ENCODE results near the gene SLC25A40.
"Not testable (repeated sequence)": the region's sequence is repeated elsewhere in the genome, so short reads cannot be mapped to it uniquely, and the experiment has no call there.

Gene SLC25A40

DNA sequence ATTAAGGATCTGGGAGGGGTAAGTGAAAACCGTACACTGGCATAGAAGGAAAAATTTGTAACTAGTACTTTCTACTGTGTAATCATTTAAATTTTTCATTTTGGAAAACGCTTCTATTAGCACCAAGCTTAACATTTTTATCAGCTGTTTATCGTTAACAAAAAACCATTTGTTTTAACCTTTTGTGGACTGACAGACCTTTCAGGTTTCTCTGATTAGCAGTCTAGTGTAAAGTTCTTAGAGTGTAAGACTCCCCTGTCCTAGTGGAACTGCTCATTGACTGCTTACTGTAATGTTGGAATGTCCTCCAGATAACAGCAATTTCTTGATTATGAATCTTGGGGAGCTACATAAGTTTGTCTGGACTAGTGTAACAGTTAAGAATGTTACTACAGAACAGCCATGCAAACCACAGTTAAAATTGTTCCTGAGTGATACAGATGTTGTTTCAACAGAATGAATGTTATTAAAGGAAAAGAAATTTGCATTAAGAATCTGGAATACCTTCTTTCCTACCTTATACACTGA lies 2.1 kb upstream of the SLC25A40 start:
- peak overlapping the region; percentile 96; the same call in 1 of the 2 replicates for H3K9ac ChIP-seq (ENCODE audit: low read depth, low read length)
- H3K36me3 ChIP-seq (ENCODE audit: insufficient read depth, low read length): peaks cover 11% of the 10 kb centered on the region
- H3K4me1 ChIP-seq (ENCODE audit: insufficient read depth, low read length): peaks cover 14% of the 10 kb centered on the region; the same call in 1 of the 2 replicates
- H3K9me3 ChIP-seq (ENCODE audit: control insufficient read depth, insufficient read depth, low read length): no peaks in the 10 kb centered on the region

DNA sequence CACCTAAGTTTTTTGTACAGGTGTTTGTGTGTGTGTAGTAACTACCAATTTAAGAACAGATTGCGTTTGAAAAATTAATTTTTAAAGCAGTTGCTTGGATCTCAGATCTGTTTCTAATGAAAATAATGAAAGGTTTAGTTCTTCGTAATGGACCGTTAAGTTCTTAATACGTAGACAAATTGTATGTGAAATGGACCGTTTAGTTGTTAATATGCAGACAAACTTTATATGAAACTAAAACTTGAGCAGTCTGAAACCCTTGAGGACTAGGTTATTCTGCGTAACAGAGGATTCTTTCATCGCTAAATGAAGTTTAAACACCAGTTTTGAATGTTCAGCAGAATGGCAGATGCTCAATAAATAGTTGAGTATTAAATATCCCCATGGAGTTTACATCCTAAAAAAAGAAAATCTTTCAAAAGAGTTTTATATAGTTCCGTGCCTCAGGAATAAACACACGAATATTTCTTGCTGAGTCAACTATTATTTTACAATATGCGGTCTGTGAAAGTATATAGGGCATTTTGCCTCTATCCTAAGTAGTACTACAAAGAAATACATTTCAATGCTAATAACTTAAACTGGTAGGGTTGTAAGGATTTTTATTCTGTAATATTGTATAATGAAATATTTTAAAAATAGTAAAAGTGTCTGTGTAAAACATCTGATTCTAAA lies 1.3 kb upstream of the SLC25A40 start:
- H3K9ac ChIP-seq (ENCODE audit: low read depth, low read length): peak overlapping the region; percentile 96
- H3K9me3 ChIP-seq (ENCODE audit: control insufficient read depth, insufficient read depth, low read length): no peaks in the 10 kb centered on the region; the same call in 1 of the 2 replicates
- peaks cover 14% of the 10 kb centered on the region; the same call in 1 of the 2 replicates for H3K4me1 ChIP-seq (ENCODE audit: insufficient read depth, low read length)
- H3K36me3 ChIP-seq (ENCODE audit: insufficient read depth, low read length): peaks cover 11% of the 10 kb centered on the region

DNA sequence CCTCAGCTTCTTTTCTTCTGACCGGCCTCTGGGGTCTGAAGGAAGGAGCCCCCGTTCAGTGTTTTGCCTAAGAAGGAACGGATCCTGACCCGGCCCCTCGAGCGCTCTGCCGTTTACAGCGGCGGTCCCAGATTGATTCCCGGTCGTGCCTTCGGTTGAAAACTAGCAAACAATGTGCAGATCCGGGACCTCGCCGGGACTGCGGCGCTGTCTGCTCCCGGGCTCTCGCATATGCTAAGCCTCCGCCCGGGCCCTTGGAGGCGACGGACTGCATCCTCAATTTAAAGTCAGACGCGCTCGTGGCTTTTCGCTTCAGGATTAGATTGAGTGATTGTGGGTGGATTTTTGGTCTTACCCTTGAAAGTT lies 692 bp upstream of the SLC25A40 start:
- H3K9me3 ChIP-seq (ENCODE audit: control insufficient read depth, insufficient read depth, low read length): peaks cover 2% of the 10 kb centered on the region; the same call in 1 of the 2 replicates
- H3K4me1 ChIP-seq (ENCODE audit: insufficient read depth, low read length): peaks cover 14% of the 10 kb centered on the region; the same call in 1 of the 2 replicates
- H3K36me3 ChIP-seq (ENCODE audit: insufficient read depth, low read length): peaks cover 11% of the 10 kb centered on the region
- H3K9ac ChIP-seq (ENCODE audit: low read depth, low read length): peak overlapping the region; percentile 96

DNA sequence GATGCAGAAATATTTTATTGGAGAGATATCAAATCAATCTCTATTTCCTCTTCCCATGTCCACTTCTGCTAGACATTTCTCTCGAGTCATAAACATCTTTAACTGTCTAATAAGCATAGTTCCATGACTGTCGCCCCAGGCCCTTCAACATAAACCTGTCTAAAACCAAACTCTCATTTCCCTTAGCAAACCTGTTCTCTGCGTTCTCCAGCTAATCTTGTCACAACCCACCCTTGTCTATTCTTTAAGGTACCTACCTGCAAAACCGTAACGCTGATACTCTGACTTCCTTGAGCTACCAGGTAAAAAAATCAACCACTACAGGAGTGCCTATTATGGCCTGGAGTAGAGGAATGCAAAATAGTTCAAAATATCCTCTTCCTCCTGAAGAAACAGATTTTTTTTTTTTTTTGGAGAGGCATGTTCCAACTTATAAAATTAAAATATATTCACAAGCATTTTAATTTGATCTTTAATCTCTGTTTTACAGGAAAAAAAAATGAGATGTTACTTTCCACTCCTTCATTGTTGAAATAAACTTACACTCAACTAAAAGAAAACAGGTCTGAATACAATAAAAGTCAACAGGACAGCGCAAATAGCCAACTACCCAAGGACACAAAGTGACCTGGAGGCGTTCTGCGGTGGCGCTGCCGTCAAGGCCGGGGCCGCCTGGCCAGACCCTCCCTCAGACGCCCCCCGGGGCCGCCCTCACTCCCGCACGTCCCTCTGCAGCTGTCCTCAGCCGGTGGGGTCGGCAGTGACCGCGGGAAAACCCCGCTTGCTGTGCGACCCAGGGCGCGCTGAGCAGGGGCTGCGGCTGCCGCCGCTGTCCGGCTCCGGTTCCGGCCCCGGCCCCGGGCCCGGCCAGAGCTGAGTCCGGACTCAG lies 765 bp downstream of the SLC25A40 start:
- Histone ChIP-seq H3K9ac (ENCODE audit: low read depth, low read length) (peak overlapping the region; percentile 96), H3K9me3 (ENCODE audit: control insufficient read depth, insufficient read depth, low read length) (peaks cover 2% of the 10 kb centered on the region; the same call in 1 of the 2 replicates), H3K4me1 (ENCODE audit: insufficient read depth, low read length) (peaks cover 14% of the 10 kb centered on the region; the same call in 1 of the 2 replicates), H3K36me3 (ENCODE audit: insufficient read depth, low read length) (peaks cover 7% of the 10 kb centered on the region)

DNA sequence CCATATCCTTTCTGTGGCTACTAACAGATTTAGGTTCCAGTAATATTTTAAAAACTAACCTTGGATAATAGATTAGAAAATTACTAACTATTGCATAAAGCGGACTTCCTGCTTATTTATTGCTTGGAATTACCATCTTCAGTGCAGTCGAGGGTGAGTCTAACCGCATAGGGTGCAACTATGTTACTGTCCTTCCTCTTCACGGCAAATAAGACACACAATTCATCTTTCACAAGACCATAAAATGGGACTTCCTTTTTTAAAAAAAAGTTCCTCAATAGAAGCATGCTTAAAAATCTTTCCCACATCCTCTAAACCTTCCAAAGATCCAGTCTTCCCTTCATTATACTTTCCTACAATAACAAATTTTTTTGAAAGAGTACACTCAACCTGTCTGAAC lies 2.1 kb downstream of the SLC25A40 start:
- Histone ChIP-seq H3K9me3 (ENCODE audit: control insufficient read depth, insufficient read depth, low read length) (peaks cover 2% of the 10 kb centered on the region; the same call in 1 of the 2 replicates), H3K9ac (ENCODE audit: low read depth, low read length) (no peak overlapping the region), H3K36me3 (ENCODE audit: insufficient read depth, low read length) (0 out of 2 replicates have a peak, but pooled peaks cover under 1% of the 10 kb centered on the region), H3K4me1 (ENCODE audit: insufficient read depth, low read length) (peaks cover 14% of the 10 kb centered on the region; the same call in 1 of the 2 replicates)

DNA sequence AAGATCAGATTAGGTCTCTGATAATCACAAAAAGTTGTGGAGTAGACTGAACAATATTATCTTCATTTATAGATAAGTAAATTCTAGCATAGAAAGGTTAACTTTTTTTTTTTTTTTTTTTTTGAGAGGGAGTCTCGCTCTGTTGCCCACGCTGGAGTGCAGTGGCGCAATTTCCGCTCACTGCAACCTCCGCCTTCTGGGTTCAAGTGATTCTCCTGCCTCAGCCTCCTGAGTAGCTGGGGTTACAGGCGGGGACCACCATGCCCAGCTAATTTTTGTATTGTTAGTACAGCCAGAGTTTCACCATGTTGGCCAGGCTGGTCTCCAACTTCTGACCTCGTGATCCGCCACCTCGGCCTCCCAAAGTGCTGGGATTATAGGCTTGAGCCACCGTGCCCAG lies 2.8 kb downstream of the SLC25A40 start:
- peaks cover 14% of the 10 kb centered on the region; the same call in 1 of the 2 replicates for H3K4me1 ChIP-seq (ENCODE audit: insufficient read depth, low read length)
- H3K9me3 ChIP-seq (ENCODE audit: control insufficient read depth, insufficient read depth, low read length); H3K36me3 ChIP-seq (ENCODE audit: insufficient read depth, low read length); H3K9ac ChIP-seq (ENCODE audit: low read depth, low read length): not testable (repeated sequence)

DNA sequence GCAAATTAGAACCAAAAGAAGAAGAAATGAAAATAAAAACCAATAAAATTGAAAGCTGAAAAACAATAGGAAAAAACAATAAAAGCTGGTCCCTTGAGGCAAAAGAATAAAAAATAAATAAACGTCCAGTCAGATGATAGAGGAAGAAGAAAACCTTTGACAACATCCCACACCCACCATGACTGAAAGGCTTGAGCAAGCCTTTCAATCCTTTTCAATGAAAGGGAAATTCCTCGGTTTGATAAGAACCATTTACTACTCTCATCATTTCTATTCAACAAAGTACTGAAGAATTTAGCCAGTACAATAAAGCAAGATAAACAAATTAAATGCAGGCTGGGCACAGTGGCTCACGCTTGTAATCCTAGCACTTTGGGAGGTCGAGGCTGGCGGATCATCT lies 3.8 kb downstream of the SLC25A40 start:
- Histone ChIP-seq H3K9ac (ENCODE audit: low read depth, low read length) (no peak overlapping the region), H3K36me3 (ENCODE audit: insufficient read depth, low read length) (no peaks in the 10 kb centered on the region), H3K9me3 (ENCODE audit: control insufficient read depth, insufficient read depth, low read length) (peaks cover 2% of the 10 kb centered on the region; the same call in 1 of the 2 replicates), H3K4me1 (ENCODE audit: insufficient read depth, low read length) (0 out of 2 replicates have a peak, but pooled peaks cover 6% of the 10 kb centered on the region)

DNA sequence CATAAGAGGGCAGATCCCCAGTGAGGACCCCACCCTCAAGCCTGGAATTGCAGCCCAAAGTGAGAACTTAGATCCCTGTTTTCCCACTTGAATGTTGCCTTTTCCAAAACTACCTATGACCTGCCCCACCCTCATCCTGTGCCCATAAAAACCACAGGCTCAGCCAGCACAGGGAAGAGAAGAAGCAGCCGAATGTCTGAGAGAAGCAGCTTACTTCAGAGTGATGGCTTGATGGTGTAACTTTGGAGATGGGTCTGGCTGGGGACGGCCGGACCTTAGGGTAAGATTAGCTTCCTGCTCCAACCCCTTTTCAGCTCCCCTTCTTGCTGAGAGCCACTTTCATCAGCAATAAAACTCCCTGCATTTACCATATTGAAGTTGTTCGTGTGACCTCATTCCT lies 5.7 kb downstream of the SLC25A40 start:
- H3K9me3 ChIP-seq (ENCODE audit: control insufficient read depth, insufficient read depth, low read length): peaks cover 5% of the 10 kb centered on the region

DNA sequence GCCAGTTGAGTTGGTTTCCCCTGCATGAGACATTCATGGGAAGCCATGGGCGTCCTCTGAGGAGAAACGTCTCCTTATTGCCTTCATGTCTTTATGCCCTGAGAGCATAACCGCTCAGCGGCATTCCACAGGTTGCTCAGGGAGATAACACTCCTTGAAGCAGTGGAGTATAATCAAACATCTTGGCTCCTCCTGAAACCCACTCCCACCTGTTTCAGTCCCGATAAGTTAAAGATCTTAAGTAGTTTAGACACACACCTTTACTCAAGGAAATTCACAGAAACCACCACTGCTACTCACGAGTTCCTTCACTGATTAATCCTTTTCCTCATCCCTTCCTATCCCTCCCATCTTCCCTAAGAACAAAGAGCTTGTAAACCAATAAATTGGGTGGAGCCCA lies 9.6 kb downstream of the SLC25A40 start:
- H3K9me3 ChIP-seq (ENCODE audit: control insufficient read depth, insufficient read depth, low read length); H3K4me1 ChIP-seq (ENCODE audit: insufficient read depth, low read length); H3K36me3 ChIP-seq (ENCODE audit: insufficient read depth, low read length); H3K9ac ChIP-seq (ENCODE audit: low read depth, low read length): not testable (repeated sequence)

More for the DNA sequence above, 5.7 kb downstream of the SLC25A40 start:
- H3K9ac ChIP-seq (ENCODE audit: low read depth, low read length): no peak overlapping the region
- 0 out of 2 replicates have a peak, but pooled peaks cover 6% of the 10 kb centered on the region for H3K4me1 ChIP-seq (ENCODE audit: insufficient read depth, low read length)
- H3K36me3 ChIP-seq (ENCODE audit: insufficient read depth, low read length): no peaks in the 10 kb centered on the region

DNA sequence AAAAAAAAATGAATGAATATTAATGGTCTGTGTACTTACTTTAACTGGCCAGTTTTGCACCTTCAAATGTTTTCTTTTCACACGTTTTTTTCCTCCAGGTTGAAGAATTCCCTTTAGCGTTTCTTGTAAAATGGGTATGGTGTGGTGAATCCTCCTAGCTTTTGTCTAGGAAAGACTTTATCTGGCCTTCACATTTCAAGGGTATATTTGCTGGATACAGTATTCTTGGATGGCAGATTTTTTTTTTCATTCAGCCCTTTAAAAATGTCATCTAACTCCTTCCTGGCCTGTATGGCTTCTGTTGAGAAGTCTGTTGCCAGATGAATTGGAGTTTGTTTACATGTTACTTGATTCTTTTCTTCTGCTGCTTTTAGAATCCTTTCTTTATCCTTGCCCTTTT lies 10.1 kb downstream of the SLC25A40 start:
- Histone ChIP-seq H3K9ac (ENCODE audit: low read depth, low read length) (no peak overlapping the region), H3K36me3 (ENCODE audit: insufficient read depth, low read length) (no peaks in the 10 kb centered on the region), H3K9me3 (ENCODE audit: control insufficient read depth, insufficient read depth, low read length) (peaks cover 7% of the 10 kb centered on the region), H3K4me1 (ENCODE audit: insufficient read depth, low read length) (no peaks in the 10 kb centered on the region)

DNA sequence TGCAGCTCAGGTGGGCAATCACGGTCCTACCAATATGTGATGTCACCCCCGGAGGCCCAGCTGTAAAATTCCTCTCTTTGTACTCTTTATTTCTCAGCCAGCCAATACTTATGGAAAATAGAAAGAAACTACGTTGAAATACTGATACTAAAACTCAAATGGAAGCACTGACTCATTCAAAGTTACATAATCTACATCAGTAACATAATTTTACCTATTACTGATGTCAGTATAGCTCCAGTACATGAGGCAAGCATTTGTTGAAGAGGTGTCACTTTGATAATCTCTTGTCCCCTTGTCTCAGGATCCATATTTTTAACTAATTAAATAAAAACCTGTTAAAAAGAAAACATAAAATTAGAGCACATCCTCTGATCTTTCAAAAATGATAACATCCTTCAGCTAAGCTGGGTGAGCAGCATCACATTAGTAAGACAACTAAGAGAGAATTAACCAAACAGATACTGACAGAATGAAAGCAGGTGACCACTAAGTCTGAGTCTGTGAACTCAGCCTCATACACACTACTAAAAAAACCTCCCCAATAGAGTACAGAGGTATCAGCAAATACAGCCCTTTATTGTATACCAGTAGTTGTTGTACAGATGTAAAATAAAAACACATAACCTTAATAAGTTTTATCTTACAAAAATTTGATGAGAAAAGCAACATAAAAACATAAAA lies 17.6 kb downstream of the SLC25A40 start:
- H3K36me3 ChIP-seq (ENCODE audit: insufficient read depth, low read length): peaks cover 6% of the 10 kb centered on the region
- peaks cover 5% of the 10 kb centered on the region for H3K9me3 ChIP-seq (ENCODE audit: control insufficient read depth, insufficient read depth, low read length)
- H3K9ac ChIP-seq (ENCODE audit: low read depth, low read length): no peak overlapping the region
- no peaks in the 10 kb centered on the region for H3K4me1 ChIP-seq (ENCODE audit: insufficient read depth, low read length)

DNA sequence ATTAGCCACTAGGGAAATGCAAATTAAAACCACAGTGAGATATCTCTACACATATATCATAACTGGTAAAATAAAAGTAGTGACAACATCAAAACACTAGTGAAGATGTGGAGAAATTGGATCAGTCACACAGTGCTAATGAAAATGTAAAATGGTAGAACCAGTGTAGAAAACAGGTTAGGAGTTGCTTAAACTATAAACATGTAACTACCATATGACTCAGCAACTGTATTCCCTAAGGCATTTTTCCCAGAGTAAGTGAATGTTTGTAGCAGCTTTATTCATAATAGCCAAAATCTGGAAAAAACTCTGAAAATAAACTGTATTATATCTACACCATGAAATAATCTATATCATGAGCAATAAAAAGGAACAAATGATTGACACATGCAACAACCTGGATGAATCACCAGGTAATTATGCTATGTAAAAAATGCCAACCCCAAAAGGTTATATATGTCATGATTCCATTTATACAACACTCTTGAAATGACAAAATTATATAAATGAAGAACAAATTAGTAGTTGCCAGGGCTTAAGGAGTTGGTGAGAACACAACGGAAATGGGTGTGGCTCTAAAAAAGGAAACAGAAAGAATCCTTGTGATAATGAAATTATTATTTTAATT lies 22.8 kb downstream of the SLC25A40 start:
- H3K36me3 ChIP-seq (ENCODE audit: insufficient read depth, low read length): peaks cover 5% of the 10 kb centered on the region
- no peaks in the 10 kb centered on the region for H3K9me3 ChIP-seq (ENCODE audit: control insufficient read depth, insufficient read depth, low read length)
- no peak overlapping the region for H3K9ac ChIP-seq (ENCODE audit: low read depth, low read length)
- H3K4me1 ChIP-seq (ENCODE audit: insufficient read depth, low read length): no peaks in the 10 kb centered on the region

DNA sequence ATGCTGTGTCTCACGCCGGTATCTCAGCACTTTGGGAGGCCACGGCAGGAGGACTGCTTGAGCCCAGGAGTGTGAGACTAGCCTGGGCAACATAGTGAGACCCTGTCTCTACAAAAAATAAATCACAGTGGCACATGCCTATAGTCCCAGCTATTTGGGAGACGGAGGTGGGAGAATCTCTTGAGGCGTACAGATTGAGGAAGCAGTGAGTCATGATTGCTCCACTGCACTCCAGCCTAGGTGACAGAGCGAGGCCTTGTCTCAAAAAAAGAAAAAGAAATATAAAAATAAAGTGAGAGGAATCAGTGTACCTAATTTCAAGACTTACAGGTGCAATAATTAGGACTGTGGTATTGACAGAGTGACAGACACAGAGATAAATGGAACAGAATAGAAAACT lies 23.9 kb downstream of the SLC25A40 start:
- Histone ChIP-seq H3K9me3 (ENCODE audit: control insufficient read depth, insufficient read depth, low read length) (no peaks in the 10 kb centered on the region), H3K36me3 (ENCODE audit: insufficient read depth, low read length) (no peaks in the 10 kb centered on the region), H3K4me1 (ENCODE audit: insufficient read depth, low read length) (no peaks in the 10 kb centered on the region), H3K9ac (ENCODE audit: low read depth, low read length) (no peak overlapping the region)

Measured in ES-I3 (cell line).